CD14-positive monocyte (primary cell): ENCODE data around the gene PSPN. TPM values are rescaled to one million over a fixed set of nuclear protein-coding genes. Genes with fewer than 3 reads are reported as not detected.
A peak's percentile ranks its signal among the peaks of the same experiment; 100 is the strongest.

Experiments used
- DNase-seq, 3 donors: peaks; one replicate each; pipeline ENCODE4 v3.0.0-alpha.2; 2011 to 2022
- H2AFZ ChIP-seq: 2 replicates; pipeline ENCODE4 v1.6.0; 2012; ENCODE audit warnings: mild to moderate bottlenecking, low read depth, low read length, inconsistent platforms; ENCODE audit not compliant: insufficient read depth, poor library complexity, severe bottlenecking
- H3K27ac ChIP-seq, 2 donors: 1 replicate in 1 of 2; 2 replicates in 1 of 2; pipeline ENCODE4 v1.5.1; 2012 to 2013; ENCODE audit warnings: low read length in 2 of 2, control low read depth in 1 of 2, inconsistent platforms in 1 of 2, low read depth in 1 of 2, mild to moderate bottlenecking in 1 of 2
- H3K27me3 ChIP-seq, 2 donors: one replicate each; pipeline versions ENCODE4 v1.6.0 to v1.6.1; 2011 to 2013; ENCODE audit warnings: low read length in 2 of 2; ENCODE audit not compliant: control insufficient read depth in 2 of 2, insufficient read depth in 2 of 2
- H3K36me3 ChIP-seq, 2 donors: replicated peaks in 1 of 2; 1 replicate in 1 of 2; 2 replicates in 1 of 2; pipeline versions ENCODE4 v1.5.1 to v1.6.1; 2012 to 2013; ENCODE audit warnings: low read length in 2 of 2, control low read depth in 1 of 2, inconsistent platforms in 1 of 2, mild to moderate bottlenecking in 1 of 2; ENCODE audit not compliant: insufficient read depth in 2 of 2, control insufficient read depth in 1 of 2
- H3K4me1 ChIP-seq, 2 donors: 1 replicate in 1 of 2; 2 replicates in 1 of 2; pipeline versions ENCODE4 v1.5.1 to v1.6.1; 2012 to 2013; ENCODE audit warnings: low read length in 2 of 2, control low read depth in 1 of 2, inconsistent platforms in 1 of 2, mild to moderate bottlenecking in 1 of 2, moderate library complexity in 1 of 2; ENCODE audit not compliant: insufficient read depth in 2 of 2, control insufficient read depth in 1 of 2
- H3K4me2 ChIP-seq: replicated peaks from 2 replicates; pipeline ENCODE3; 2012; ENCODE audit warnings: low read length, moderate library complexity, mild to moderate bottlenecking; ENCODE audit not compliant: poor library complexity, severe bottlenecking; ENCODE audit errors: extremely low read depth
- H3K4me3 ChIP-seq, 3 experiments: fragments of 200-600 bp in 1 of 3; sonication (generic) in 1 of 3; replicated peaks in 1 of 3; 1 replicate in 2 of 3; 2 replicates in 1 of 3; pipeline ENCODE4 v1.5.1; 2011 to 2013; ENCODE audit warnings: low read length in 3 of 3, mild to moderate bottlenecking in 3 of 3, control low read depth in 2 of 3, low read depth in 2 of 3, inconsistent platforms in 1 of 3, moderate library complexity in 1 of 3
- H3K79me2 ChIP-seq: 2 replicates; pipeline ENCODE4 v1.6.0; 2012; ENCODE audit warnings: mild to moderate bottlenecking, control low read depth, inconsistent platforms, low read length, moderate library complexity; ENCODE audit not compliant: insufficient read depth
- H3K9ac ChIP-seq: 2 replicates; pipeline ENCODE4 v1.6.0; 2017; ENCODE audit warnings: low read length, mild to moderate bottlenecking; ENCODE audit not compliant: insufficient read depth, poor library complexity, severe bottlenecking
- H3K9me3 ChIP-seq, 2 donors: replicated peaks in 1 of 2; 1 replicate in 1 of 2; 2 replicates in 1 of 2; pipeline versions ENCODE4 v1.5.1 to v1.6.1; 2012 to 2013; ENCODE audit warnings: low read length in 2 of 2, control low read depth in 1 of 2; ENCODE audit not compliant: control insufficient read depth in 1 of 2, insufficient read depth in 1 of 2
- H4K20me1 ChIP-seq: 2 replicates; pipeline ENCODE4 v1.6.0; 2012; ENCODE audit warnings: mild to moderate bottlenecking, low read length, control low read depth, moderate library complexity; ENCODE audit not compliant: insufficient read depth
- H3K27ac Mint-ChIP-seq, 7 donors: one replicate each; pipeline ENCODE4 v1.8.0; 2020; ENCODE audit warnings: mild to moderate bottlenecking in 7 of 7, mixed read lengths in 7 of 7, moderate library complexity in 6 of 7, inconsistent platforms in 2 of 7
- H3K27me3 Mint-ChIP-seq, 3 donors: one replicate each; pipeline ENCODE4 v1.8.0; 2021 to 2022; ENCODE audit warnings: low read depth in 3 of 3, mild to moderate bottlenecking in 3 of 3, mixed read lengths in 3 of 3, moderate library complexity in 3 of 3, inconsistent platforms in 1 of 3
- H3K36me3 Mint-ChIP-seq, 2 donors: one replicate each; pipeline ENCODE4 v1.8.0; 2020; ENCODE audit warnings: mixed read lengths in 2 of 2, inconsistent platforms in 1 of 2, mild to moderate bottlenecking in 1 of 2
- H3K4me1 Mint-ChIP-seq: one replicate; pipeline ENCODE4 v1.8.0; 2020; ENCODE audit warnings: mild to moderate bottlenecking, mixed read lengths
- H3K4me3 Mint-ChIP-seq, 2 donors: one replicate each; pipeline ENCODE4 v1.8.0; 2020; ENCODE audit warnings: mild to moderate bottlenecking in 2 of 2, mixed read lengths in 2 of 2, moderate library complexity in 1 of 2
- H3K9me3 Mint-ChIP-seq, 7 donors: one replicate each; pipeline ENCODE4 v1.8.0; 2020 to 2022; ENCODE audit warnings: mixed read lengths in 7 of 7, mild to moderate bottlenecking in 6 of 7, moderate library complexity in 6 of 7, inconsistent platforms in 2 of 7
- WGBS: methylation state at CpG from one replicate; pipeline ENCODE4 v1.1.5; 2013; ENCODE audit warnings: missing lambda C conversion rate; ENCODE audit not compliant: insufficient coverage; 5-methylcytosine and 5-hydroxymethylcytosine counted together
- intact Hi-C, 2 donors: fragments of 100-400 bp; cut with micrococcal nuclease; formaldehyde crosslinking; loops; one replicate each; pipeline versions ENCODE4 v1.15.0 to v1.15.1; 2023
- polyA plus RNA-seq, 3 donors: library from polyadenylated mRNA; depleted of rRNA in 1 of 3; unstranded in 2 of 3; stranded (reverse) in 1 of 3; fragments of 300-500 nt in 2 of 3; fragments of >200 nt in 1 of 3; fragmentation: Illumina TruSeq in 2 of 3; gene quantifications; 1 replicate in 2 of 3; 2 replicates in 1 of 3; pipeline ENCODE4 v1.2.3, GENCODE V29; 2012 to 2021
- small RNA-seq: library from RNA; depleted of rRNA; stranded (forward); fragments of <200 nt; gene quantifications from one replicate; pipeline ENCODE3, GENCODE V24; 2012; ENCODE audit warnings: low read depth; ENCODE audit not compliant: insufficient read length
- TF ChIP-seq, protein P1 (sequence below): fragments of 200-600 bp; IDR thresholded peaks from one replicate; pipeline ENCODE4 v1.8.0; 2022; ENCODE audit warnings: antibody characterized with exemption, mild to moderate bottlenecking

The PSPN gene
- polyA plus RNA-seq, 3 donors: 0.10 to 0.19 (median 0.13) TPM

DNA sequence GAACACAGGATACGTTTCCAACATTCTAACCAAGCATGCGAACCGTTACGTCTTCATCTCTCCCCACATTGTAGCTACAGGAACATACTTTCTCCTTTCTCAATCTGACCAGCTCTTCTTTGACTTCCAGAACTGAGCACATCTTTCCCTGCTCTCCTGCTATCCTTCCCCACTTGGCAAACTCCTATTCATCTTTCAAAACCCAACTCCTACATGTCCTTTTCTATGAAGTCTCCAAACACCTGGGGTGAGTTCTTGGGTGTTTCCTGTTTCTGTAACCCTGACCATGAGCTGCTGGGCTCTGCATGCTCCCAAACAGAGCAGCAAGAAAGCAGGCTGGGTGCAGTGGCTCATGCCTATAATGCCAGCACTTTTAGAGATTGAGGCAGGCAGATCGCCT, 48.9 kb downstream of the PSPN start:
- Histone ChIP-seq H3K36me3 (no peaks in the 10 kb centered on the region), H3K4me1 (no peaks in the 10 kb centered on the region), H3K9me3 (no peaks in the 10 kb centered on the region), H3K27me3 (no peaks in the 10 kb centered on the region), H3K27ac (no peak overlapping the region), H3K4me2 (no peak overlapping the region), H2AFZ (no peak overlapping the region), H4K20me1 (no peaks in the 10 kb centered on the region), H3K4me3 (no peak overlapping the region), H3K9ac (no peak overlapping the region), H3K79me2 (no peaks in the 10 kb centered on the region)
- TF ChIP-seq, protein P1, sequence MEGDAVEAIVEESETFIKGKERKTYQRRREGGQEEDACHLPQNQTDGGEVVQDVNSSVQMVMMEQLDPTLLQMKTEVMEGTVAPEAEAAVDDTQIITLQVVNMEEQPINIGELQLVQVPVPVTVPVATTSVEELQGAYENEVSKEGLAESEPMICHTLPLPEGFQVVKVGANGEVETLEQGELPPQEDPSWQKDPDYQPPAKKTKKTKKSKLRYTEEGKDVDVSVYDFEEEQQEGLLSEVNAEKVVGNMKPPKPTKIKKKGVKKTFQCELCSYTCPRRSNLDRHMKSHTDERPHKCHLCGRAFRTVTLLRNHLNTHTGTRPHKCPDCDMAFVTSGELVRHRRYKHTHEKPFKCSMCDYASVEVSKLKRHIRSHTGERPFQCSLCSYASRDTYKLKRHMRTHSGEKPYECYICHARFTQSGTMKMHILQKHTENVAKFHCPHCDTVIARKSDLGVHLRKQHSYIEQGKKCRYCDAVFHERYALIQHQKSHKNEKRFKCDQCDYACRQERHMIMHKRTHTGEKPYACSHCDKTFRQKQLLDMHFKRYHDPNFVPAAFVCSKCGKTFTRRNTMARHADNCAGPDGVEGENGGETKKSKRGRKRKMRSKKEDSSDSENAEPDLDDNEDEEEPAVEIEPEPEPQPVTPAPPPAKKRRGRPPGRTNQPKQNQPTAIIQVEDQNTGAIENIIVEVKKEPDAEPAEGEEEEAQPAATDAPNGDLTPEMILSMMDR: no peak
- Mint-ChIP-seq H3K4me1 (no peaks in the 10 kb centered on the region), H3K36me3 (no peaks in the 10 kb centered on the region), H3K27ac (peak overlapping the region in 1 of 7 donors; percentile 43), H3K4me3 (no peak overlapping the region), H3K27me3 (peaks cover 6 to 9% (median 6%) of the 10 kb centered on the region in 3 donors), H3K9me3 (peaks cover 0 to 5% (median 2%) of the 10 kb centered on the region in 7 donors)
- no peak for DNase-seq
- 98% methylated on average over 5 of the region's 5 CpGs for WGBS
- intact Hi-C loops: no loop called here

DNA sequence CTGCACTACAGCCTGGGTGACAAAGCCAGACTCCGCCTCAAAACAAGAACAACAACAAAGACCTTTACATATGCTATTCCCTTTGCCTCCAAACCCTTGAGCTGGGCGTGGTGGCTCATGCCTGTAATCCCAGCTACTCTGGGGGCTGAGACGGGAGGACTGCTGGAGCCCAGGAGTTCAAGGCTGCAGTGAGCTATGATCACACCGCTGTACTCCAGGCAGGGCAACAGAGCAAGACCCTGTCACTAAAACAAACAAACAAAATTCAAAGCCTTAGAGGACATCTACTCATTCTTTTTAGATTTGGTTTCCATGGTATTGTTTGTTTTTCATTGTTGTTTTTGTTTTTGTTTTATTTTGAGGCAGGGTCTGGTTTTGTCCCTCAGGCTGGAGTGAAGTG, 50.1 kb downstream of the PSPN start:
- Mint-ChIP-seq H3K27me3 (peaks cover 6 to 14% (median 10%) of the 10 kb centered on the region in 3 donors), H3K4me1 (no peaks in the 10 kb centered on the region), H3K36me3 (no peaks in the 10 kb centered on the region), H3K9me3 (peaks cover 0 to 5% (median 2%) of the 10 kb centered on the region in 7 donors), H3K4me3 (no peak overlapping the region), H3K27ac (no peak overlapping the region)
- Histone ChIP-seq H3K4me1 (no peaks in the 10 kb centered on the region), H3K9me3 (no peaks in the 10 kb centered on the region), H3K27me3 (no peaks in the 10 kb centered on the region), H3K36me3 (no peaks in the 10 kb centered on the region), H3K27ac (no peak overlapping the region), H3K4me3 (no peak overlapping the region), H3K4me2 (no peak overlapping the region), H3K79me2 (no peaks in the 10 kb centered on the region), H3K9ac (no peak overlapping the region), H4K20me1 (no peaks in the 10 kb centered on the region), H2AFZ (no peak overlapping the region)
- TF ChIP-seq, protein P1: no peak
- WGBS: 87% methylated on average over 2 of the region's 4 CpGs
- no peak for DNase-seq
- intact Hi-C loops: no loop called here

Small RNA genes lying within 50 kb of the gene (small RNA-seq; reads per million reads assigned to genes)
- not detected for gene MIR6790
- gene MIR6885: 1.2 reads per million

Other genes starting within 250 kb of the PSPN start
- gene ACSBG2, start 240.3 kb downstream of the PSPN start, polyA plus RNA-seq: not detected
- 10 to 100 TPM in 1 of 3 donors, under 1 TPM in 2; 0.65 to 17.3 (median 0.99) TPM for gene MLLT1, start 96.0 kb downstream of the PSPN start, polyA plus RNA-seq
- gene ACER1, start 42.3 kb downstream of the PSPN start, polyA plus RNA-seq: not detected
- 10 to 100 TPM; 36.3 to 53.2 (median 52.4) TPM for gene CLPP, start 14.4 kb downstream of the PSPN start, polyA plus RNA-seq
- 100 to 1,000 TPM in 1 of 3 donors, 10 to 100 TPM in 2; 20.9 to 109 (median 86.0) TPM for gene ALKBH7, start 3.1 kb downstream of the PSPN start, polyA plus RNA-seq
- gene GTF2F1, start 17.2 kb upstream of the PSPN start, polyA plus RNA-seq: 10 to 100 TPM in 2 of 3 donors, 1 to 10 TPM in 1; 9.4 to 46.4 (median 13.2) TPM
- gene KHSRP, start 48.9 kb upstream of the PSPN start, polyA plus RNA-seq: 10 to 100 TPM in 1 of 3 donors, 1 to 10 TPM in 2; 8.6 to 63.3 (median 9.1) TPM
- not detected for gene SLC25A41, start 57.8 kb upstream of the PSPN start, polyA plus RNA-seq
- gene SLC25A23, start 83.9 kb upstream of the PSPN start, polyA plus RNA-seq: under 1 TPM in 2 of 3 donors, not detected in 1; 0.11 to 0.15 TPM
- not detected for gene CRB3, start 88.3 kb upstream of the PSPN start, polyA plus RNA-seq
- gene DENND1C, start 105.9 kb upstream of the PSPN start, polyA plus RNA-seq: 10 to 100 TPM; 11.2 to 60.2 (median 20.5) TPM
- under 1 TPM in 1 of 3 donors, not detected in 2; 0.16 TPM for gene TUBB4A, start 126.4 kb upstream of the PSPN start, polyA plus RNA-seq
- 1 to 10 TPM; 3.7 to 4.9 (median 4.3) TPM for gene TNFSF9, start 155.1 kb upstream of the PSPN start, polyA plus RNA-seq
- under 1 TPM in 1 of 3 donors, not detected in 2; 0.12 TPM for gene CD70, start 215.2 kb upstream of the PSPN start, polyA plus RNA-seq